Hematopoietic multipotent progenitor cell treated with erythropoietin and hydrocortisone succinate and interleukin-3 and kit ligand, for 6 days (in vitro differentiated cells): ENCODE measurements around the gene NPAS3.

Source experiments
- DNase-seq: peaks from one replicate; pipeline ENCODE4 v3.0.0-alpha.2; 2015

NPAS3 gene

GRCh38 chr14:33454022-33454595 lies 515.4 kb downstream of the NPAS3 start:
- DNase-seq: peak; percentile 17

GRCh38 chr14:33454707-33455106 lies 516.0 kb downstream of the NPAS3 start:
- DNase-seq: no peak

- DNase-seq: no peak
Measured at GRCh38 chr14:33455654-33456345, 517.1 kb downstream of the NPAS3 start.

GRCh38 chr14:33457021-33457420 lies 518.3 kb downstream of the NPAS3 start:
- no peak for DNase-seq

GRCh38 chr14:33457617-33458016 lies 518.9 kb downstream of the NPAS3 start:
- no peak for DNase-seq

GRCh38 chr14:33460164-33460563 lies 521.5 kb downstream of the NPAS3 start:
- no peak for DNase-seq

GRCh38 chr14:33461036-33461435 lies 522.4 kb downstream of the NPAS3 start:
- no peak for DNase-seq

- DNase-seq: no peak
Measured at GRCh38 chr14:33463731-33464130, 525.1 kb downstream of the NPAS3 start.

- no peak for DNase-seq
Measured at GRCh38 chr14:33464254-33464962, 525.7 kb downstream of the NPAS3 start.

GRCh38 chr14:33465846-33466700 lies 527.4 kb downstream of the NPAS3 start:
- no peak for DNase-seq

GRCh38 chr14:33467971-33468370 lies 529.3 kb downstream of the NPAS3 start:
- DNase-seq: no peak

GRCh38 chr14:33469898-33470297 lies 531.2 kb downstream of the NPAS3 start:
- no peak for DNase-seq

GRCh38 chr14:33471776-33472175 lies 533.1 kb downstream of the NPAS3 start:
- no peak for DNase-seq

- DNase-seq: peak; percentile 78
Measured at GRCh38 chr14:33475623-33476022, 536.9 kb downstream of the NPAS3 start.

- DNase-seq: no peak
Measured at GRCh38 chr14:33477797-33478196, 539.1 kb downstream of the NPAS3 start.

- no peak for DNase-seq
Measured at GRCh38 chr14:33480071-33480886, 541.6 kb downstream of the NPAS3 start.

GRCh38 chr14:33480887-33481184 lies 542.2 kb downstream of the NPAS3 start:
- no peak for DNase-seq

- DNase-seq: peak; percentile 36
Measured at GRCh38 chr14:33483110-33483509, 544.4 kb downstream of the NPAS3 start.

GRCh38 chr14:33483541-33483940 lies 544.9 kb downstream of the NPAS3 start:
- peak; percentile 8 for DNase-seq

- peak; percentile 67 for DNase-seq
Measured at GRCh38 chr14:33484264-33484663, 545.6 kb downstream of the NPAS3 start.

GRCh38 chr14:33486332-33486890 lies 547.7 kb downstream of the NPAS3 start:
- DNase-seq: no peak

- no peak for DNase-seq
Measured at GRCh38 chr14:33488582-33488981, 549.9 kb downstream of the NPAS3 start.
